Thoracic aorta (tissue), 2 donors: ENCODE measurements around the gene GRID2IP. TPM values are rescaled to one million over a fixed set of nuclear protein-coding genes. Genes with fewer than 3 reads are reported as not detected.

Source experiments
- ATAC-seq: fragments of 150-250 bp; one replicate; pipeline ENCODE4 v1.8.0; 2017; ENCODE audit warnings: low read depth; ENCODE audit not compliant: insufficient number of reproducible peaks, low FRiP score
- DNase-seq: peaks from one replicate; pipeline ENCODE4 v3.0.0-alpha.2; 2020; ENCODE audit warnings: low spot score
- H3K27ac ChIP-seq, 2 donors: fragments of 200-600 bp; sonication (generic); 1 replicate in 1 of 2; 2 replicates in 1 of 2; pipeline ENCODE4 v1.5.1; 2016; ENCODE audit warnings: mild to moderate bottlenecking in 2 of 2, moderate library complexity in 2 of 2
- H3K27me3 ChIP-seq: fragments of 200-600 bp; sonication (generic); replicated peaks from 2 replicates; pipeline ENCODE4 v1.6.0; 2016; ENCODE audit warnings: mild to moderate bottlenecking; ENCODE audit not compliant: insufficient read depth
- H3K36me3 ChIP-seq: fragments of 200-600 bp; sonication (generic); one replicate; pipeline ENCODE4 v1.5.1; 2016
- H3K4me1 ChIP-seq, 2 donors: fragments of 200-600 bp; sonication (generic); 1 replicate in 1 of 2; 2 replicates in 1 of 2; pipeline versions ENCODE4 v1.5.1 to v1.6.0; 2016; ENCODE audit warnings: low read depth in 2 of 2, mild to moderate bottlenecking in 1 of 2; ENCODE audit not compliant: control insufficient read depth in 1 of 2
- H3K4me3 ChIP-seq: fragments of 200-600 bp; sonication (generic); 2 replicates; pipeline ENCODE4 v1.5.1; 2016; ENCODE audit warnings: mild to moderate bottlenecking
- H3K9me3 ChIP-seq: fragments of 200-600 bp; sonication (generic); 2 replicates; pipeline ENCODE4 v1.5.1; 2016
- total RNA-seq, 2 donors: library from RNA; depleted of rRNA; stranded (reverse); fragments of >200 nt; gene quantifications; one replicate each; pipeline versions ENCODE4 v1.1.0 to v1.2.3, GENCODE V29; 2016
- TF ChIP-seq, protein P1 (sequence below): fragments of 200-600 bp; sonication (generic); IDR thresholded peaks from one replicate; pipeline ENCODE4 v1.5.1; 2019; ENCODE audit warnings: antibody characterized with exemption

The GRID2IP gene
- total RNA-seq, 2 donors from 2014 or later = 0.14 to 0.35 TPM

DNA sequence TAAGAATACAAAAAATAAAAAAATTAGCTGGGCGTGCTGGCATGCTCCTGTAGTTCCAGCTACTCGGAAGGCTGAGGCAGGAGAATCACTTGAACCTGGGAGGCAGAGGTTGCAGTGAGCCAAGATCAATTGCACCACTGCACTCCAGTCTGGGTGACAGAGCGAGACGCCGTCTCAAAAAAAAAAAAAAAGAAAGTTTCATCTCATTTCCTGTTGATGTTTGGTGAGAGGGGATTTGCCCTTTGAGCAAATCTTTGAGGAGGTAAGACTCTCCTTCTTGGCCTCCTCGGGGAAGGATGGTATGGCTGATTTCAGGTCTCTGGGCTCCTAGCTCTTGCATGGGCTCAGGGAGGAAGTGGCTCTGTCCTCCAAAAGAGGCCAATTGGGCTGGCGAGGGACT, 3.6 kb upstream of the GRID2IP start:
- H3K27me3 ChIP-seq = no peaks in the 10 kb centered on the region
- no peaks in the 10 kb centered on the region for H3K36me3 ChIP-seq
- no peak for ATAC-seq
- DNase-seq = no peak
- TF ChIP-seq, protein P1, sequence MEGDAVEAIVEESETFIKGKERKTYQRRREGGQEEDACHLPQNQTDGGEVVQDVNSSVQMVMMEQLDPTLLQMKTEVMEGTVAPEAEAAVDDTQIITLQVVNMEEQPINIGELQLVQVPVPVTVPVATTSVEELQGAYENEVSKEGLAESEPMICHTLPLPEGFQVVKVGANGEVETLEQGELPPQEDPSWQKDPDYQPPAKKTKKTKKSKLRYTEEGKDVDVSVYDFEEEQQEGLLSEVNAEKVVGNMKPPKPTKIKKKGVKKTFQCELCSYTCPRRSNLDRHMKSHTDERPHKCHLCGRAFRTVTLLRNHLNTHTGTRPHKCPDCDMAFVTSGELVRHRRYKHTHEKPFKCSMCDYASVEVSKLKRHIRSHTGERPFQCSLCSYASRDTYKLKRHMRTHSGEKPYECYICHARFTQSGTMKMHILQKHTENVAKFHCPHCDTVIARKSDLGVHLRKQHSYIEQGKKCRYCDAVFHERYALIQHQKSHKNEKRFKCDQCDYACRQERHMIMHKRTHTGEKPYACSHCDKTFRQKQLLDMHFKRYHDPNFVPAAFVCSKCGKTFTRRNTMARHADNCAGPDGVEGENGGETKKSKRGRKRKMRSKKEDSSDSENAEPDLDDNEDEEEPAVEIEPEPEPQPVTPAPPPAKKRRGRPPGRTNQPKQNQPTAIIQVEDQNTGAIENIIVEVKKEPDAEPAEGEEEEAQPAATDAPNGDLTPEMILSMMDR = no peak
- no peak overlapping the region for H3K4me3 ChIP-seq
- no peaks in the 10 kb centered on the region for H3K9me3 ChIP-seq
- H3K27ac ChIP-seq = no peak overlapping the region
- H3K4me1 ChIP-seq = no peaks in the 10 kb centered on the region

DNA sequence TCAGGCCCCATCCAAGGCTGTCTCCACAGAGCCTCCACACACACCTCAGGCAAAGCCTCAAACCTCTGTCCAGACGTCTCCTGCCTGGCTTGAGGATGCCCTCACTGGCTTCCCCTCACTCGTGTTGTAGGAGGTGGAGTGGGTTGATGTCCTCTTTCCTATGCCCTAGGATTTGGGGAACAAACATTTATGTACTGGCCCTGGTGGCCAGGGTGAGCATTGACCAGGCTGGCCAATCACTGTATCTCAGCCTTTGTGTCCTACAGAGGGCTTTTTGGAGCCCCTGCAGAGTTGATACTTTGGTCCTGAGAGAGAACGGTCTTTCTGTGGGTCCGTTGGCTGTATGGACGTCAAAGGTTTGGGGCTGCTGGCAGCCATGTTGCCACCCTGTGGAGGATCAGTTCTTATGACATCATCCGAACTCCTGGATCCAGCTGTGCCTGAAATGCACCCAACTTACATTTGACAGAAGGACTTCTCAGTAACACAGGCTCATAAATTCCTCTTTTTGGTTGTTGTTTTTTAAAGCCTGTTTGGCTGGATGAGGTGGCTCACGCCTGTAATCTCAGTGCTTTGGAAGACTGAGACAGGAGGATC, 2.3 kb upstream of the GRID2IP start:
- Histone ChIP-seq H3K36me3 (no peaks in the 10 kb centered on the region), H3K4me1 (no peaks in the 10 kb centered on the region), H3K4me3 (no peak overlapping the region), H3K27me3 (no peaks in the 10 kb centered on the region), H3K9me3 (no peaks in the 10 kb centered on the region), H3K27ac (no peak overlapping the region)
- DNase-seq (no peak), ATAC-seq (no peak)
- TF ChIP-seq, protein P1 = no peak

DNA sequence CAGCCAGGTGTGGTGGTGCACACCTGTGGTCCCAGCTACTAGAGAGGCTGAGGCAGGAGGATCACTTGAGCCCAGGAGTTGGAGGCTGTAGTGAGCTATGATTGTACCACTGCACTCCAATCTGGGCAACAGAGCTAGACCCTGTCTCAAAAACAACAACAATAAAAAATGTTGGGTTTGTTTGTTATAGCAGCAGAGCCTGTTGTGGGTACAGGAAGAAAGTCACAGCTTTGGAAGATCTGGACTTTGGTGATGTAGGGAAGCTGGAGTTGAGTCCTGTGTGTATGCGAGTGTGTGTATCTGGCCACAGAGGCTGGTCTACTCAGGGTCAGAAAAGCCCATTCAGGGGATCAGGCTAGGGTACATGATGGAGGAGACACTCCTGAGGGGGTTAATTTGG, 3.9 kb downstream of the GRID2IP start:
- Histone ChIP-seq H3K27ac (no peak overlapping the region), H3K9me3 (no peaks in the 10 kb centered on the region), H3K27me3 (no peaks in the 10 kb centered on the region), H3K4me3 (no peak overlapping the region), H3K4me1 (no peaks in the 10 kb centered on the region), H3K36me3 (no peaks in the 10 kb centered on the region)
- TF ChIP-seq, protein P1 = no peak
- ATAC-seq (no peak), DNase-seq (no peak)

DNA sequence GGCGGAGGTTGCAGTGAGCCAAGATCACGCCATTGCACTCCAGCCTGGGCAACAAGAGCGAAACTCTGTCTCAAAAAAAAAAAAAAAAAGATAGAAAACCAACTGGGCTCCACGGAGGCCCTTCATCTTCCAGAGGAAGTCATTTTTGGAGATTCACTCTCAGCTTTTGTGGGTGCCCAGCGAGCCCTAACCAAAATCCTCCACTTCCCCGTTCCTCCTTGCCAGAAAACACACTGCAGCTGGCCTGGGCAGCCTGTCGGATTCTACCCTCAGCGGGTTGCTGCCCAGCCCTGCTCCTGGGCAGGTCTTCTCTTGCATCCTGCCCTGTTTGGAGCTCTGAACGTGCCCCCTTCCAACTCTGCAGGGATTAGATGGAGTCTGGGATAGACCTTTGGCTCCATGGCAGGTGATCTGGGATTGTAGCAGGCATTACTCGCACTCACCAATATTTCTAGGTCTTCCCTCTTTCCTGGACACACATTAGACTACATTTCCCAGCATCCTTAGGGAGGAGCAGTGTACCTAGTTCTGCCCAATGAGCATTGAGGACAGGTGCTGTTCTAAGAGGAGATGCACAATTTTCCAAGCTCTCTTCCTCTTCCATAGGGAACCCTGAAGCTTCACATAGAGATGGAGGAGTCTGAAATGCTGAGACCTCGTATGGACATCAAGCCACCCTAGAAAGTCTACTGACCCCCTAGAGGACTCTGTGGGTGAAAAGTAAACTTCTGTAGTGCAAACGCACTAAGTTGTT, 4.6 kb downstream of the GRID2IP start:
- no peaks in the 10 kb centered on the region for H3K27me3 ChIP-seq

DNA sequence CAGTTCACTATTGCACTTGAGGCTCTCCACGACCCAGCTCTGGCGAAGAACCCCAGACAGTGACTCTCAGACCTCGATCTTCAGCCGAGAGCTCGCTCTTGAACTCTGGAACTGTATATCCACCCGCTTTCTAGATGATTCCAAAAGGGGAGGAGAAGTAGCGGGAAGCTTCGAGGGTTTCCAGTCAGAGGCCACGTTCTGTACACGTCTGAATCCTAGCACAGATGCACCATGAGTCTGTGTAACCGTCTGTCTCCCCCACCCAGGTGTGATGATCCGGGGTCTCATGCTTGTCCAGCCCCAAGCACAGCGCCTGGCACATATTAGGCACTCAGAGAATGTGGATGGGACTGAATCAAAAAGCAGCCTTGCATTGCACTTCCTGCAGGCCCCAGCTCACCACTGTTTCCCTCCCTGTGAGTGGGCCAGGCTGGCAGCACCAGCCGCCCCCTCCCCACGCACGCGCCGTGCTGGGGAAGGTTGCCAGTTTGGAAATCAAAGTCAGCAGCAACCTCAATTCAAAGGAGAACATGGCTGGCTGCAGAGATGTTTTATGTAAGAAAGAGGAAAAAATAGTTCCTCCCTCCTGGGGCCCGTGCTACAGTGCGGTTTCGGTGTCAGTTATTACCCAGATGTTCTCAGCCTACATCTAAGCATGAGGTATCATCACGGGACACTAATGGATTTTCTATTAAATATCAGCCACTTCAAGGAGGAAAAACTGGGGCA, 5.7 kb downstream of the GRID2IP start:
- TF ChIP-seq, protein P1 = no peak
- no peaks in the 10 kb centered on the region for H3K4me1 ChIP-seq
- no peak overlapping the region for H3K4me3 ChIP-seq
- no peaks in the 10 kb centered on the region for H3K9me3 ChIP-seq
- H3K36me3 ChIP-seq = no peaks in the 10 kb centered on the region
- H3K27ac ChIP-seq = no peak overlapping the region
- H3K27me3 ChIP-seq = no peaks in the 10 kb centered on the region
- no peak for DNase-seq
- ATAC-seq = no peak

More for the DNA sequence above, 4.6 kb downstream of the GRID2IP start:
- no peak for DNase-seq
- no peaks in the 10 kb centered on the region for H3K36me3 ChIP-seq
- ATAC-seq = no peak
- H3K4me1 ChIP-seq = no peaks in the 10 kb centered on the region
- no peak overlapping the region for H3K4me3 ChIP-seq
- TF ChIP-seq, protein P1 = no peak
- H3K9me3 ChIP-seq = no peaks in the 10 kb centered on the region
- no peak overlapping the region for H3K27ac ChIP-seq
